Activated naive CD8-positive, alpha-beta T cell treated with anti-CD3 and anti-CD28 coated beads for 36 hours (primary cell): ENCODE measurements around the gene CACNA1C. TPM values are rescaled to one million over a fixed set of nuclear protein-coding genes. Genes with fewer than 3 reads are reported as not detected.

Source experiments
- DNase-seq: peaks from one replicate; pipeline ENCODE4 v3.0.0; 2021
- H3K27ac Mint-ChIP-seq: one replicate; pipeline ENCODE4 v1.8.0; 2022; ENCODE audit warnings: mild to moderate bottlenecking, moderate library complexity, mixed read lengths
- H3K27me3 Mint-ChIP-seq: one replicate; pipeline ENCODE4 v1.8.0; 2022; ENCODE audit warnings: mild to moderate bottlenecking, mixed read lengths
- H3K36me3 Mint-ChIP-seq: one replicate; pipeline ENCODE4 v1.8.0; 2021; ENCODE audit warnings: mild to moderate bottlenecking, mixed read lengths
- H3K4me1 Mint-ChIP-seq: one replicate; pipeline ENCODE4 v1.8.0; 2021; ENCODE audit warnings: mixed read lengths
- H3K4me3 Mint-ChIP-seq: one replicate; pipeline ENCODE4 v1.8.0; 2022; ENCODE audit warnings: mild to moderate bottlenecking, moderate library complexity, mixed read lengths
- H3K9me3 Mint-ChIP-seq: one replicate; pipeline ENCODE4 v1.8.0; 2022; ENCODE audit warnings: mixed read lengths
- total RNA-seq, 2 experiments: library from RNA; stranded (reverse); gene quantifications; one replicate each; pipeline ENCODE4 v1.2.3, GENCODE V29; 2021

CACNA1C gene
- total RNA-seq, 2 experiments from 2014 or later, result 0.02 to 0.14 TPM

DNA sequence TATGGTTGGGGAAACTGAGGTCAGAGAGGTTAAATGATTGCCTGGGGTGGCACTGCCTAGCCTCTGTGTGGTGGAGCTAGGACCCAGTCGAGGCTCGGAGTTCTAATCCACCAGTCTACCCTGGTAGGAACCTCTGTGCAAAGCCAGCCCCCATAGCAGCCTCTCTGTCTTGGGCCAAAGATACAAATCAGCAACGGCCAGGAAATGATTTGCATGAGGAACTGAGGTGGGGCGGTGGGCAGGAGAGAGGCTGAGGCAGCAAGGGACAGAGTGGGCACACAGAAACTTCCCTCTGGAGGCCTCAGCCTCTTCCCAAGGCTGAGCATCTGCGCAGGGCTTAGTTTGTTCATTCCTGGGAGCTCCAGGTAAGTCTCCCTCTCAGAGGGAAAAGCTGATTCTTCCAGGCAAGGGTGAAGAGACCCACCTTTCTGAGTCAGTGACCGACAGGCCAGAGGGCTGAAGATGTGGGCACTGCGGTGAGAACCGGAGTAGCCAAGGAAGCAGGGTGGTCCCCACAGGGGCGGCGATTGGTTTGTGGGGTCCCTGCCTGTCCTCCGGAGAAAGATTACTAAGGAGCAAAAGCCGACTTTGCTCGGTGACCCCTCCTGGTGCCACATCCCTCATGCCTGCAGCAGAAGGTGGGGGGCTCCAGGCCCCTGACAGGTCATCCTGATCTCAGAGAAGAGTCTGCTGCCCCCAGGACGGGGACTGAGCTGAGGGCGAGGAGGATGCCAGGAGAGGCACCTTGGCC is 134.6 kb downstream of the CACNA1C start:
- Mint-ChIP-seq H3K27ac (no peak overlapping the region), H3K27me3 (peaks cover 4% of the 10 kb centered on the region), H3K9me3 (no peaks in the 10 kb centered on the region), H3K36me3 (no peaks in the 10 kb centered on the region), H3K4me1 (peaks cover 3% of the 10 kb centered on the region), H3K4me3 (no peak overlapping the region)
- DNase-seq, result no peak

DNA sequence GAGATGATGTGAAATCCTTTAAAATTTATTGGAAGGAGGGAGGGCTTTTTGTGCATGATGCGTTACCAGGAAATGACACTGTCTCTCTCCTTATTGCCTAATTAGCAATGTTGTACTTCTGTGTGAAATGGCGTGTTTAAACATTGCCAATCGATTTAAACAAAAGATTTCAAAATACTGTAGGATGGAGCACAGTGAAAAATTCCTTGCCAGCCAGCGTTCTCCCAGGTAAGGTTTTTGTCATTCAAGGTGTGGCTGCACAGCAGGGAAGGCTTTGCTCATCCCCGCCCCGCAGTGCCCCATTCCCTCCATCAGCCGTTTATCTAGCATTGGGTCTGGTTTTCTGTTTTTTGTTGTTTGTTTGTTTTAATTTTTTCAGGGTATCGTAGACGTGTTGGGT is 137.3 kb downstream of the CACNA1C start:
- peaks cover 4% of the 10 kb centered on the region for H3K27me3 Mint-ChIP-seq
- H3K36me3 Mint-ChIP-seq, result no peaks in the 10 kb centered on the region
- DNase-seq, result no peak
- H3K27ac Mint-ChIP-seq, result no peak overlapping the region
- H3K9me3 Mint-ChIP-seq, result no peaks in the 10 kb centered on the region
- H3K4me1 Mint-ChIP-seq, result no peaks in the 10 kb centered on the region
- no peak overlapping the region for H3K4me3 Mint-ChIP-seq

DNA sequence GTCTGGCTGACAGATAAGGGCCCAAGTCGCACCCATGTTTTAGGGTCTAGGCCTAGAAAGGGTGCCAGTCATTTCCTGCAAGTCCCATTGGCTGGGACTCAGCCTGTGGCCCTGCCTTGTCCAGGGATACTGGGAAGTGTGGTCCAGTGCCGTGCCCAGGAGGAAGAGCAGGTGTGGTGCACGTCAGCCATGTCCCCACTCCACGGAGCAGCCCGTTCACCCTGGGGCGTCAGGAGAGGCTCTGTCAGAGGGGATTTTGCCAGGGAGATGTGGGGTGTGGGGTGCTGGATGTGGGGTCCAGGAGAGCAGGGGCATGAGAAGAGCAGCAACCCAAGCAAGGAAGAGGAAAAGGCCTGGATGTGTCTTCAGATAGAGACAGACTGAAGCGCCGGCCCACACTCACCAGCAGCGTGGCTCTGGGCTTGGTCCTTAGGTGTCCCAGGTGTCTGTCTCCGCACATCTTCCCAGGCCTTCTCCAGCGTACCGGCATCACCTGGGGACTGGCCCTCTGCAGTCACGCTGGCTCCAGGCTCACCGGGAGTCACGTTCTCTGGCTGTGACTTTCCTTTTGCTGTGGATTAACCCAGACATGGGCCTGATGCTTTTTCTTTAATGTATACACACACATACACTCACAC is 138.2 kb downstream of the CACNA1C start:
- H3K9me3 Mint-ChIP-seq, result no peaks in the 10 kb centered on the region
- no peaks in the 10 kb centered on the region for H3K36me3 Mint-ChIP-seq
- H3K27ac Mint-ChIP-seq, result no peak overlapping the region
- peaks cover 4% of the 10 kb centered on the region for H3K27me3 Mint-ChIP-seq
- H3K4me3 Mint-ChIP-seq, result no peak overlapping the region
- H3K4me1 Mint-ChIP-seq, result no peaks in the 10 kb centered on the region
- DNase-seq, result no peak

DNA sequence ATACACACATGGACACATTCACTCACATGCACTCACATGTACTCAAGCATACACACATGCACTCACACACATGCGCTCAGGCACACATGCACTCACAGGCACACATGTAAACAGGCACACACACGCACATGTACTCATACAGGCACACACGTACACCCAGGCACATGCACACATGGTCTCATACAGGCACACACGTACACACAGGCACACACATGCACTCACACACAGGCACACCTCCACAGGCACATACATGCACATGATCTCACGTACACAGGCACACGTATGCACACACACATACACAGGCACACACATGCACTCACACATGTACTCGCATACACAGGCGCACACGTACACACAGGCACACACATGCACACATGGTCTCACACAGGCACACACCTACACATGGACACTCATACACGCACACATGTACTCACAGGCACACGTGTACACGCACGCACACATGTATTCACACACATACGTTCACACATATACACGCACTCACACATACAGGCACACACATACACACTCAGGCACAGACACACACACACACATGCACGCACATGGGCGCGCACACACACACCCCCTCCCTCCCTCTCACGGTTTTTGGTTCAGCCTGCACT is 138.9 kb downstream of the CACNA1C start:
- H3K9me3 Mint-ChIP-seq, result no peaks in the 10 kb centered on the region
- peaks cover 3% of the 10 kb centered on the region for H3K27me3 Mint-ChIP-seq
- DNase-seq, result no peak
- H3K27ac Mint-ChIP-seq, result no peak overlapping the region
- no peaks in the 10 kb centered on the region for H3K4me1 Mint-ChIP-seq
- H3K4me3 Mint-ChIP-seq, result no peak overlapping the region
- no peaks in the 10 kb centered on the region for H3K36me3 Mint-ChIP-seq

GRCh38 chr12:2192231-2192630 is 139.4 kb downstream of the CACNA1C start:
- no peaks in the 10 kb centered on the region for H3K9me3 Mint-ChIP-seq
- H3K4me1 Mint-ChIP-seq, result no peaks in the 10 kb centered on the region
- DNase-seq, result no peak
- no peak overlapping the region for H3K27ac Mint-ChIP-seq
- no peaks in the 10 kb centered on the region for H3K36me3 Mint-ChIP-seq
- H3K4me3 Mint-ChIP-seq, result no peak overlapping the region
- H3K27me3 Mint-ChIP-seq, result no peaks in the 10 kb centered on the region

DNA sequence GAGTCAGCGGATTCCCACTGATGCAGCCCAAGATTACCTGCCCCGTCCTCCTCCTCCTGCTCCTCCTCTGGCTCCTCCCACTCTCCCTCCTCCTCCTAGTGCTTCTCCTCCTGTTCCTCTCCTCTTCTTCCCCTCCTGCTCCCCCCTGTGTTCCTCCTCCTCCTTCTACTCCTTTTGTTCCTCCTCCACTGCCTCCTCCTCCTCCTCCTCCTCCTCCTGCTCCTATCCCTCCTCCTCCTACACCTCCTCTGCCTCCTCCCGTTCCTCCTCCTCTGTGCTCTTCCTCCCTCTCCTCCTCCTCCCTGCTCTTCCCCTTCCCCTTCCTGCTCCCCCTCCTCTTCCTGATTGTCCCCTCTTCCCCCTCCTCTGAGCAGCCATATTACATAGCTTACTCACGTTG is 141.3 kb downstream of the CACNA1C start:
- H3K9me3 Mint-ChIP-seq, result no peaks in the 10 kb centered on the region
- H3K27ac Mint-ChIP-seq, result no peak overlapping the region
- no peaks in the 10 kb centered on the region for H3K4me1 Mint-ChIP-seq
- no peak overlapping the region for H3K4me3 Mint-ChIP-seq
- no peak for DNase-seq
- H3K27me3 Mint-ChIP-seq, result no peaks in the 10 kb centered on the region
- H3K36me3 Mint-ChIP-seq, result no peaks in the 10 kb centered on the region

DNA sequence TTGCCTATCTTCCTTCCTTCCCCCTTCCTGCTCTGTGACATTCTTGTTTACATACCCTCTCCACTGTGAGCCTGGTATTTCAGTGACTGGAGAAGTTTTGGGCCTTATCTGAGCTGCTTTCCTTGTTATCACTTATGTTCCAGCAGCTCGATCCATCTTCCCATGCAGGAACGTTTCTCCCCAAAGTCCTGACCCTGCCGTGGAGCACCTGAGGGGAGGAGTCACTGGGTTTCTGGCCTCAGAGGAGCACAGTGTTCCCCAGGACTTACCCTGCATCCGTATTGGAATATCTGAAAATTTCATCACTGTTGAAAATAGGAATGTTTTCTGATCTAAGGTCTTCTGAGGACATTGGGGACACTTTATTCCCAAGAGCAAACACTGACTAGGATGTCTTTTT is 141.8 kb downstream of the CACNA1C start:
- Mint-ChIP-seq H3K27me3 (no peaks in the 10 kb centered on the region), H3K36me3 (no peaks in the 10 kb centered on the region), H3K9me3 (no peaks in the 10 kb centered on the region), H3K4me3 (no peak overlapping the region), H3K4me1 (no peaks in the 10 kb centered on the region), H3K27ac (no peak overlapping the region)
- DNase-seq, result no peak

GRCh38 chr12:2195085-2195484 is 142.3 kb downstream of the CACNA1C start:
- no peak for DNase-seq
- no peak overlapping the region for H3K27ac Mint-ChIP-seq
- no peaks in the 10 kb centered on the region for H3K36me3 Mint-ChIP-seq
- no peaks in the 10 kb centered on the region for H3K27me3 Mint-ChIP-seq
- no peak overlapping the region for H3K4me3 Mint-ChIP-seq
- no peaks in the 10 kb centered on the region for H3K4me1 Mint-ChIP-seq
- no peaks in the 10 kb centered on the region for H3K9me3 Mint-ChIP-seq

DNA sequence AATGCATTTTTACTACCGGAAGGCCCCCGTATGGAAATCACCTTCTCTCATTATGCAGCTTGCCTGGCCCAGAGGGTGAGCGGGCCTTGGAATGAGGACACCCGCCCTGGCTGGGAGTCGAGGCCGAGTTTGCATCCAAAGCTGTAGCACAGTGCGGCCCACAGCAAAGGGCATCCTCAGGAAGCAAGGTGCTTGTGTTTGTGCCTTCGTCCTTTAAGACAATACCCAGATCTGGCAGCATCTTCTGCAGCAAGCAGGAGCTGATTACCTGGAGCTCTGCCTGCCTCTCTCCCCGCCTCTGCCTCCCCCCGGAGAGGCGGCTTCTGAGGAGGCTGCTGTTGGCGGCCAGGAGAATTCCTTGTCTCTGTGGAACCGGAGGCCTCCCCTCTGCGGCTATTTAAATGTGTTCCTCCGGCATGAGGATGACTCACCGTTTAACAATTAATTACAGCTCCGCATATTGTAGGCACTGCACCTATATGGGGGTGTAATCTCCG is 145.3 kb downstream of the CACNA1C start:
- no peak for DNase-seq
- Mint-ChIP-seq H3K36me3 (no peaks in the 10 kb centered on the region), H3K27ac (no peak overlapping the region), H3K4me3 (no peak overlapping the region), H3K9me3 (no peaks in the 10 kb centered on the region), H3K27me3 (no peaks in the 10 kb centered on the region), H3K4me1 (no peaks in the 10 kb centered on the region)

DNA sequence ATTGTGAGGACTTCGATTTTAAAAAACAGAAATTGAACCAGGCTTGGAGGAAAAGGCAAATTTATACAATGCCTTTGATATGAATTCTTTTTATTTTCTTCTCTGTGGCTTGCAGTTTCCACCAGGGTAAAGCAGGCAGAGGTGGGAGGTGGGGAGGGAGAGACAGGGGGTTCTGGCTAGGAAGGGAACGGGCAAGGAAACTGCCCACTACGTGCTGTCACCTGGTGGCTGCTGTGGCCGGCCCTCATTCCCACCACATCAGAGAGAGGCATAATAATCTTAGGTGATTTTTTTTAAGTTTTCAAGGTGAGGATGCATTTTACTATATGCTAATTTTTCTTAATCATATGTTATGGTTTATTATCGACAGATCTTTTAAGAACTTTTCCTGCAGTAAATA is 145.8 kb downstream of the CACNA1C start:
- no peak overlapping the region for H3K4me3 Mint-ChIP-seq
- H3K36me3 Mint-ChIP-seq, result no peaks in the 10 kb centered on the region
- H3K27ac Mint-ChIP-seq, result no peak overlapping the region
- no peak for DNase-seq
- no peaks in the 10 kb centered on the region for H3K4me1 Mint-ChIP-seq
- H3K9me3 Mint-ChIP-seq, result no peaks in the 10 kb centered on the region
- H3K27me3 Mint-ChIP-seq, result no peaks in the 10 kb centered on the region

DNA sequence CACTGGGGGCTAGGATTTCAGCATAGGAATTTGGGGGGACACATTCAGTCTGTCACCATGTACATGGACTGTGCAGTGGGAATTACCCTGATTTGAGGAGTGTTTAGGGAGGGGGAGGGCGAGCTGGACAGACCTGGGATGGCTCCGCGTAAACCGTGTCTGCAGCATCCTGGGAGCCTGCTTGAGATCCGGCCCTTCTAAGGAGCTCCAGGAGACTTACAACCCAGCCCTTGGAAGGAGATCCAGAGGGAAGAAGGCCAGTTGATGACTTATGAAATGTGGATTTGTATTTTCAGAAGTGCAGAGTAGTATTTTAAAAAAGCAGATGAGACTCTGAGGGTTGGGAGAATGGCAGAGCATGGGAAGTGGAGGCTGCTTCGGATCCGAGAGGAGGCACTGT is 153.2 kb downstream of the CACNA1C start:
- no peaks in the 10 kb centered on the region for H3K27me3 Mint-ChIP-seq
- H3K4me1 Mint-ChIP-seq, result no peaks in the 10 kb centered on the region
- no peaks in the 10 kb centered on the region for H3K36me3 Mint-ChIP-seq
- H3K9me3 Mint-ChIP-seq, result no peaks in the 10 kb centered on the region
- H3K4me3 Mint-ChIP-seq, result no peak overlapping the region
- no peak overlapping the region for H3K27ac Mint-ChIP-seq
- no peak for DNase-seq

GRCh38 chr12:2208837-2209635 is 156.2 kb downstream of the CACNA1C start:
- Mint-ChIP-seq H3K27ac (no peak overlapping the region), H3K4me3 (no peak overlapping the region), H3K36me3 (no peaks in the 10 kb centered on the region), H3K4me1 (no peaks in the 10 kb centered on the region), H3K9me3 (no peaks in the 10 kb centered on the region), H3K27me3 (peaks cover 5% of the 10 kb centered on the region)
- no peak for DNase-seq

DNA sequence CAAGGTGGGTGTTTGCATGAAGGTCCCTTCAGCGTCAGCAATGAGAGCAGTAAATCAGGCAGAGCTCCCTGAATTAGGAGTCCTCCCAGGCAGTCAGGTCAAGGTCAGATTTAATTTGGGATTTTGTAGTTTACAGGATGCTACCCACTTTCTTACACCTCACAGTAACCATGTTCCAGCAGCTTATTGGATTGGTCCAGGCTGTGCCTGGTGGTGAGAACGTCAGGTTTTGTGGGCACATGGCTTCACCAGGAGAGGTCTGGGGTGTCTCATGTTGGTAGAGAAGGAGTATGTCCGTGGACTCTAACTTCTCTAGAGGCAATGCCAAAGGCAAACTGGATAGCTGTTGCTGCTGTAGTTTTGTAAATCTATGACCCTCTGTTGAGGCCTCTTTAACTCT is 158.3 kb downstream of the CACNA1C start:
- H3K36me3 Mint-ChIP-seq, result no peaks in the 10 kb centered on the region
- no peaks in the 10 kb centered on the region for H3K9me3 Mint-ChIP-seq
- H3K27ac Mint-ChIP-seq, result no peak overlapping the region
- DNase-seq, result no peak
- H3K27me3 Mint-ChIP-seq, result peaks cover 8% of the 10 kb centered on the region
- no peak overlapping the region for H3K4me3 Mint-ChIP-seq
- H3K4me1 Mint-ChIP-seq, result no peaks in the 10 kb centered on the region

DNA sequence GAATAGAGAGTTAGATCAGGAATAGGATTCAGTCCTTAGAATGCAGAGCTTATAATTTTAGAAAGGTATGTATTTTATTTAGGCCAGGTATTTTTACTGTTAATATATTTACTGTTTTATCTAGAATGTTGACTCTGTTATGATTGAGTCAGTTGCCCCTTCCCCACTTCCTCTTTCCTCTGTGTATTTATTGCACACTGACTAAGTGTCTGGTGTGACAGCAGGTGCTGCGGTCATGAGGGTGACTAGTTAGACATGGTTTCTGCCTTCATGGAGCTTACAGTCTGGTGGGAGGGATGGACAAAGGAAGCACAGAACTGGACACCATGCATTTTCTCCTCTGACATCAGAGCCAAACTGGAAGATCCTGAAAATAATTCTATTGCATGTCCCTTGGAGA is 159.8 kb downstream of the CACNA1C start:
- peaks cover 8% of the 10 kb centered on the region for H3K27me3 Mint-ChIP-seq
- H3K4me1 Mint-ChIP-seq, result no peaks in the 10 kb centered on the region

More for the DNA sequence above, 159.8 kb downstream of the CACNA1C start:
- Mint-ChIP-seq H3K4me3 (no peak overlapping the region), H3K27ac (no peak overlapping the region), H3K9me3 (no peaks in the 10 kb centered on the region), H3K36me3 (no peaks in the 10 kb centered on the region)
- no peak for DNase-seq
